DOHH2 (cell line): ENCODE results near the gene CAPN10.

Experiments used
- CTCF ChIP-seq: fragments of 200-600 bp; sonication (generic); IDR thresholded peaks from one replicate; pipeline ENCODE4 v1.5.1; 2014; ENCODE audit warnings: antibody characterized with exemption, mild to moderate bottlenecking, low read depth, low read length; ENCODE audit not compliant: poor library complexity, severe bottlenecking
- EZH2phosphoT487 ChIP-seq: fragments of 200-600 bp; sonication (generic); IDR thresholded peaks from 2 replicates; pipeline ENCODE4 v1.6.1; 2017; ENCODE audit warnings: borderline replicate concordance, mild to moderate bottlenecking, antibody characterized with exemption, low read length, moderate library complexity, mixed read lengths

- TF ChIP-seq CTCF: no peak
- TF ChIP-seq EZH2phosphoT487: no peak
Measured at GRCh38 chr2:240645346-240645745, 58.8 kb downstream of the CAPN10 start.
